Tibial artery (tissue), 4 donors: ENCODE data around the gene UBAP1L.

Experiments used
- DNase-seq, 2 donors: peaks; one replicate each; pipeline ENCODE4 v3.0.0-alpha.2; 2019
- H3K27ac ChIP-seq, 2 donors: fragments of 200-600 bp; sonication (generic) in 1 of 2; 1 replicate in 1 of 2; 2 replicates in 1 of 2; pipeline ENCODE4 v1.5.1; 2018 to 2019; ENCODE audit warnings: mild to moderate bottlenecking in 1 of 2
- H3K27me3 ChIP-seq, 2 donors: fragments of 200-600 bp; sonication (generic) in 1 of 2; one replicate each; pipeline versions ENCODE4 v1.5.1 to v1.6.0; 2016 to 2019
- H3K36me3 ChIP-seq, 3 donors: fragments of 200-600 bp; sonication (generic) in 2 of 3; one replicate each; pipeline ENCODE4 v1.5.1; 2016 to 2019; ENCODE audit warnings: mild to moderate bottlenecking in 2 of 3
- H3K4me1 ChIP-seq, 4 donors: fragments of 200-600 bp; sonication (generic) in 2 of 4; 1 replicate in 3 of 4; 2 replicates in 1 of 4; pipeline ENCODE4 v1.5.1; 2016 to 2019
- H3K4me3 ChIP-seq, 2 donors: fragments of 200-600 bp; sonication (generic) in 1 of 2; 1 replicate in 1 of 2; 2 replicates in 1 of 2; pipeline ENCODE4 v1.5.1; 2018 to 2019; ENCODE audit warnings: mild to moderate bottlenecking in 2 of 2
- H3K9me3 ChIP-seq, 3 donors: fragments of 200-600 bp; sonication (generic) in 1 of 3; one replicate each; pipeline ENCODE4 v1.5.1; 2016 to 2019
- CTCF ChIP-seq, 2 experiments: fragments of 200-600 bp in 1 of 2; fragments of 450-650 bp in 1 of 2; IDR thresholded peaks; one replicate each; pipeline ENCODE4 v1.5.1; 2017 to 2019; ENCODE audit warnings: antibody characterized with exemption in 2 of 2, mild to moderate bottlenecking in 1 of 2, moderate library complexity in 1 of 2
- intact Hi-C: fragments of 100-400 bp; cut with DNase I; formaldehyde crosslinking; loops from one replicate; pipeline ENCODE4 v1.15.0; 2023; ENCODE audit warnings: low total_unique reads

UBAP1L gene

GRCh38 chr15:65067645-65068402, 47.2 kb downstream of the UBAP1L start, which contains the start of gene RASL12:
RASL12 (minus strand) TSS chr15:65067991; CDS start chr15:65067835, 156 bp downstream.
- peak in 1 of 2 donors; percentile 87 for DNase-seq
- no peak for TF ChIP-seq CTCF (IDR thresholded peaks at IDR 0.05)
- Histone ChIP-seq H3K9me3 (no peaks in the 10 kb centered on the region), H3K36me3 (peaks cover 8 to 15% (median 10%) of the 10 kb centered on the region in 3 donors), H3K27ac (peak within 1 kb of the TSS; percentile 95 to 99), H3K27me3 (no peaks in the 10 kb centered on the region), H3K4me3 (peak within 1 kb of the TSS; percentile 73 to 74), H3K4me1 (peaks cover 0 to 73% (median 65%) of the 10 kb centered on the region in 4 donors)
- intact Hi-C loops, result no loop called here

- Histone ChIP-seq H3K4me1 (peaks cover 0 to 74% (median 66%) of the 10 kb centered on the region in 4 donors), H3K27me3 (no peaks in the 10 kb centered on the region), H3K36me3 (peaks cover 8 to 16% (median 15%) of the 10 kb centered on the region in 3 donors), H3K27ac (peak overlapping the region; percentile 95 to 99), H3K9me3 (no peaks in the 10 kb centered on the region), H3K4me3 (peak overlapping the region; percentile 73 to 74)
- DNase-seq, result no peak
- intact Hi-C loops, result no loop called here
- TF ChIP-seq CTCF (IDR thresholded peaks at IDR 0.05), result no peak
Measured at GRCh38 chr15:65067317-65067644, 47.7 kb downstream of the UBAP1L start.

GRCh38 chr15:65066635-65067316, 48.2 kb downstream of the UBAP1L start:
- Histone ChIP-seq H3K27ac (peak overlapping the region; percentile 95 to 99), H3K4me1 (peaks cover 0 to 74% (median 65%) of the 10 kb centered on the region in 4 donors)

GRCh38 chr15:65066001-65066634, 48.9 kb downstream of the UBAP1L start:
- intact Hi-C loops, result no loop called here
- TF ChIP-seq CTCF (IDR thresholded peaks at IDR 0.05), result no peak
- H3K4me3 ChIP-seq, result peak overlapping the region; percentile 73 to 74
- H3K36me3 ChIP-seq, result peaks cover 8 to 17% (median 15%) of the 10 kb centered on the region in 3 donors
- H3K27me3 ChIP-seq, result no peaks in the 10 kb centered on the region
- H3K27ac ChIP-seq, result peak overlapping the region; percentile 95 to 99
- no peaks in the 10 kb centered on the region for H3K9me3 ChIP-seq
- no peak for DNase-seq
- peaks cover 0 to 74% (median 64%) of the 10 kb centered on the region in 4 donors for H3K4me1 ChIP-seq

More at GRCh38 chr15:65066635-65067316, 48.2 kb downstream of the UBAP1L start:
- Histone ChIP-seq H3K27me3 (no peaks in the 10 kb centered on the region), H3K9me3 (no peaks in the 10 kb centered on the region), H3K36me3 (peaks cover 8 to 17% (median 15%) of the 10 kb centered on the region in 3 donors), H3K4me3 (peak overlapping the region; percentile 73 to 74)
- no peak for TF ChIP-seq CTCF (IDR thresholded peaks at IDR 0.05)
- intact Hi-C loops, result no loop called here
- peak; percentile 69 to 93 for DNase-seq

- no peak for TF ChIP-seq CTCF (IDR thresholded peaks at IDR 0.05)
- no peak for DNase-seq
- H3K36me3 ChIP-seq, result peaks cover 25 to 34% (median 33%) of the 10 kb centered on the region in 3 donors
- H3K4me3 ChIP-seq, result peak overlapping the region; percentile 73 to 74
- H3K9me3 ChIP-seq, result no peaks in the 10 kb centered on the region
- no peaks in the 10 kb centered on the region for H3K27me3 ChIP-seq
- intact Hi-C loops, result no loop called here
- peaks cover 0 to 78% (median 64%) of the 10 kb centered on the region in 4 donors for H3K4me1 ChIP-seq
- H3K27ac ChIP-seq, result peak overlapping the region; percentile 95 to 99
Measured at GRCh38 chr15:65062726-65063125, 52.3 kb downstream of the UBAP1L start.
